HG03045 (cell line): ENCODE results near the gene LMAN1.

ENCODE experiments used
- ATAC-seq: cut with Tn5 transposase; IDR thresholded peaks from one replicate; pipeline ENCODE4 v1.9.1; 2021; ENCODE audit warnings: mild to moderate bottlenecking, moderate library complexity; ENCODE audit not compliant: unreplicated experiment

The LMAN1 gene, protein sequence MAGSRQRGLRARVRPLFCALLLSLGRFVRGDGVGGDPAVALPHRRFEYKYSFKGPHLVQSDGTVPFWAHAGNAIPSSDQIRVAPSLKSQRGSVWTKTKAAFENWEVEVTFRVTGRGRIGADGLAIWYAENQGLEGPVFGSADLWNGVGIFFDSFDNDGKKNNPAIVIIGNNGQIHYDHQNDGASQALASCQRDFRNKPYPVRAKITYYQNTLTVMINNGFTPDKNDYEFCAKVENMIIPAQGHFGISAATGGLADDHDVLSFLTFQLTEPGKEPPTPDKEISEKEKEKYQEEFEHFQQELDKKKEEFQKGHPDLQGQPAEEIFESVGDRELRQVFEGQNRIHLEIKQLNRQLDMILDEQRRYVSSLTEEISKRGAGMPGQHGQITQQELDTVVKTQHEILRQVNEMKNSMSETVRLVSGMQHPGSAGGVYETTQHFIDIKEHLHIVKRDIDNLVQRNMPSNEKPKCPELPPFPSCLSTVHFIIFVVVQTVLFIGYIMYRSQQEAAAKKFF

DNA sequence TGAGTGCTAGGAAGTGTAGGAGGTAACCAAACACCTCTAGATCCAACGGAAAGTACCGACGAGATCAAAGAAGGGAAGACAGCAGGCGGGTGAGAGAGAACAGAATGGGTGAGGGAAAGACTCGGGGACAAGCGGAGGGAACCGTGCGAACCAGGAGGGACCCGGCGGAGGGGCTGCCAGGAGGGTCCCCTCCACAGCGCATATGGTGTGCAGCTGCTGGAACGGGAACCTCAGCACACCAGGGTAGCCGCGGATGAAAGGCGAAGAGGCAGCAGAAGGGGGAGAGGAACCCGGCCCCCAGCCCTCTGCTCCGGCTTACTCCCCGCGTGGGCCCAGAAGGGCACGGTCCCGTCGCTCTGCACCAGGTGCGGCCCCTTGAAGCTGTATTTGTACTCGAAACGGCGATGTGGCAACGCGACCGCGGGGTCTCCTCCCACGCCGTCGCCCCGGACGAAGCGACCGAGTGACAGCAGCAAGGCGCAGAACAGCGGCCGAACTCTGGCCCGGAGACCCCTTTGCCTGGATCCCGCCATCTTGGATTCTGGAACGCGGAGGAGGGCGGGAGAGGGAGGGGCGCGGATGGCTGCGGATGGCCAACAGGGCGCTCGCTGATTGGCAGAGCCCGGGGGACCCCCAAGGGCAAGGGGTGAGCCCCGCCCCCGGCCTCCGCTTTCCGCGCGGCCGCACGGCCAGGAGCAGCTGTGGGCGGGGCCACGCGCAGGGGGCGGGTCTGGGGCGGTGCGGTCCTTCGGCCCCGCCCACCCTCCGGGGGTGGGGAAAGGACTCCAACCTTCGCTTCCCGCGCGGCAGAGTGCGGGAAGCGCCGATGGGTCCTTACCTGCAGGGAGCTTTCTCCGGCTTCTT, at the start of gene LMAN1:
TSS of gene LMAN1 (minus strand) at position 554 of the 864 bp plus-strand sequence. CDS start at position 533, 21 bp downstream.
- peak; percentile 97 for ATAC-seq

DNA sequence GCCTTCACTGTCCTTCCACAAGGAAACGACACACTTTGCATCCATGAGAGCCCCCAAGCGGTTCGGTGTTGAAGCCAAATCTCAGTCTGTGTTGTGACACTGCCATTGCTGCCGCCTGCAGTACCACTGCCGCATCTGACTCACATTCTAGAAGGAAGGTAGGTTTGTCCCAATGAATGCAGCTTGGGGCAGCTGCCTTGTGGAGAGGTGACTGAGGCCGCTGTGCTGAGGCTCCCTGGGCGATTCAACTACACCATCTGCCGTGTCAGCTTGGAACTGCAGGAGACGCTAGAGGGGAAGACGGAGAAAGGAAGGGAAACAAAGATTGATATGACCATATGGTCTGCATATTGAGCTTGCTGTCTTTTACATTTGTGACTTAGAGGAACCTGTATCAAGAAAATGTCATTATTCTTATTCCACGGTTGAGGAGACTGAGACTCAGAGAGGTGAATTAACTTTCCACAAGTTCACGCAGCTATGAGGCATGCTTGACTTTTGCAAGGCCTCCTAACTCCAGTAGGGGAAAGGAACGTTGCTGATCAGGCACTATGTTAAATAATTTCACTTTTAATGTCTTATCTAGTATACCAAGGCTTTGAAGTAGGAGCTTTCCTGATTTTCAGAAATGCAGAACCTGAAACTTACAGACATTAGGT, 43.5 kb upstream of the LMAN1 start:
- peak; percentile 88 for ATAC-seq

DNA sequence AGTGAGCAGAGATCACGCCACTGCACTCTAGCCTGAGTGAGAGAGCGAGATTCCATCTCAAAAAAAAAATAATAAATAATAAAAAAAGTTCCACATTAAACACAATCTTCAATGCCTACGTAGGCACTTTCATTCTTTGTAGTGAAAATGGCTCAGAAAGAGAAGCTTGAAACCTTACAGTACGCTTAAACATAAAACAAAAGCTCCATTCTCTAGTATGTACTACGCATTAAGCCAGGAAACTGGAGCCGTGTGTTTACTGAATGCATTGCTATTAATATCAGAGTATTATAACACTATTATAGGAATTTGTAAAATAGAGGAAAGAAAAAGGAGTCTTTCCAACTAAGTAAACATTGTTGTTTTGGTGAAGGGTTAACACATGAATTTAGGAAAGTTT, 41.3 kb upstream of the LMAN1 start:
- no peak for ATAC-seq

DNA sequence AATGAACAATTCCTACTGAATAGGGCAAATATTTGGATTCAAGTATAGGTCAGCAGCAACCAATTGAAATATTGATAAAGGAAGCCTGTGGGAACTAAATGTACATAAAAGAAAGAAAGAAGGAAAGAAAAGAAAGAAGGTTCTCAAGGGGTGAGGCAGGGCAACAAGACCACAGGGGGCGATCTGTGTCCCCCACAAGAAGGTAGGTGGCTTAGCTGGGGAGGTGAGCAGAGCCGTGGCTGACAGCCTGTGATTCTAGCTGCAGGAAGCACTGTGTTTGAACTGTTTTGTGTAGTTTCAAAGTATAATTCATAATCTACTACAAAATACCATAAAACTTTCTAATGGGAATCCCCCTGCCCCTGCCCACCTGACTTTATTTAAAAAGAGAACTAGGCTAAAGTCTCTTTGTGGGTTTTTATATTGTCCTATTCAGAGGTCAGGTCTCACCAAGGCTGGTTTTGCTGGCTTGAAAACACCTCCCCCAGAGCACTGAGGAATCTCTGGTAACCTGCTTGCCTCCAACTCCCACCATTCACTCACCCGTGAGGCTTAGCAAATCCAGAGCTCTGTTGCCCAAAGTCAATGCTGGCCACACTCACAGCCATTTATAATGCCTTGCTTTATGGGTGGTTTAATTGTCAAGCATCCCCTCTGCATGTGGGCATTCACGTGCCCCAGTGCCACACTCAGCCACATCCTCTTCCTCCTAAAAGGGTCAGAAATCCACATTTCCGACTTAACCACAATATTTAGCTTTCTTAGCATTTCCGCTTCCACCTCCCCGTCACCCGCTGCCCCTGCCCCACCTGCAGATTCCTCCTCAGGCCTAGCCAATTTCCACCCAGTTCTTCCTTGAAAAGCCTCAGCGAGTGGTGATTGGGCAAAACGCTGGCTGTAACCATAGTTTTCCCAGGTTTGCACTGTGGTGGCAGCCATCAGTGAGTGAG, 36.4 kb upstream of the LMAN1 start:
- ATAC-seq = no peak

DNA sequence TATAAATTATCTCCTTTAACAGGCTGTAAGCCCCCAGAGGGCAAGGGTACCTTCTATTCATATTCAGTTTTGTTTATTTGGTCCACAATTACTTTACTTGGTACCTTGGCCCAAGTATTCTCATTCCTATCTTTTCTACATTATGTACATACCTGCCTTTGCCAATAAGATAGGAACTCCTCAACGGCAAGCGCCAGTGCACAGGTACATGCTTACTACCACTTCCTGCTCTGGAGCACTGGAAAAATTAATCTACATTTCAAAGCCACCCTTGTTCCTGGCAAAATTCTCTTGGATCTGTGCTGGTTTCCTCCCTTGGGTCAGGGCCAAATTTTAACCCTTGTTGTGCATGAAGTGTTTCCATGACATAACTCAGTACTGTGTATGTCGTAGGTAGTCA, 34.3 kb upstream of the LMAN1 start:
- ATAC-seq = no peak

DNA sequence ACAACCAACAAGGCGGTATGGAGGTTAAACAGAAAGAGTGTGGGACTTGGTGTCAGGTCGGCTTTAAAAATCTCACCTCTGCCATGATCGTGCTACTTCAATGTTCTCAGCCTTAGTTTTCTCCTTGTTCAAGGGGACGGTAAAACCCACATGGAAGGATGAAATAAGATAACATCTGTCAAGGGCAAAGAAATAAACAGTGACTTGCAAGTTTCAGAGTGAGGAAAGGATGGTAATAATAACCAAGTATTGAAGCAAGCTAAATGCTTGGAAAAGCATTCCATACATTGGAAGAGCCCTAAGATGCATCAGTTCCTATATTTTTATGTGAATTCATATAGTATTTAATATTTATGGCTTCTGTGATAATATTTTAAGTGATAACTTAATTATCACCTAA, 29.8 kb upstream of the LMAN1 start:
- no peak for ATAC-seq

DNA sequence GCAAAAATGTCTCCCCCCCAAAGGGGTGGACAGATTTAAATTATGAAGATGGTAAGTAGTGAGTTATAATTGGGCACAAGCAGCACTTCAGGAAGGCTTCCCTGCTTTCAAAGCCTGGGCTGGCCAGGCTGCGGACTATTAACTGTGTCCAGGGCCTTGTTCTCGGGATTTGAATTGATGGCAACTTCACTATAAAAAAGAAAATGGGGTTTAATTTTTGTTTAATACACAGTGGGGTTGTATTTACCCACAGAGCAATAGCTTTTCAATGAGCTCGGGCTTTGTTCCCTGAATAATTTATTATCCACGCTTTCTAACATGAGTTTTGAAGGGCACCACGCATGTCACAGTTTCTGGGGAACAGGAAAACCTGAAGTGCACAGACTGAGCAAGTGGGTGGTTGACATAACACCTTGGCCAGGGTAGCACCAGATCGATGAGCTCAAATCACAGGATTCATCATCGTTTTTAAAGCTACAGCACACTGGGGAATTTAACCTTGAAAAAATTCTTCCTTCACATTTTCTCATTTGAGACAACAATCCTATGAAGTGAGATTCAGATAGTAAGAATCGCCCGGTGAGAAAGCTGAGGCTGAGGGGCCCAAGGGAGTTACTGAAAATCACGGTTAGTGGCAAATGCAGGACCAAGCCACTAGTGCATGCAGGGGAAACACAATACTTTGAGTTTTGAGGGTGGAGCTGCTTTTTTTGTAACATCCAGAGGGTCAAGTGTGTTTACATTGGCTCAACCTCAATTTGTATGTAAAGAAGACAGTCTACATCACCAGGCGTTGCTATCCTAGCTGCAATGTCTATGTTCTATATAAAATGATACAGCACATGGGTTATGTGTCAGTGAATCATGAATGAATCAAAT, 28.9 kb upstream of the LMAN1 start:
- no peak for ATAC-seq

DNA sequence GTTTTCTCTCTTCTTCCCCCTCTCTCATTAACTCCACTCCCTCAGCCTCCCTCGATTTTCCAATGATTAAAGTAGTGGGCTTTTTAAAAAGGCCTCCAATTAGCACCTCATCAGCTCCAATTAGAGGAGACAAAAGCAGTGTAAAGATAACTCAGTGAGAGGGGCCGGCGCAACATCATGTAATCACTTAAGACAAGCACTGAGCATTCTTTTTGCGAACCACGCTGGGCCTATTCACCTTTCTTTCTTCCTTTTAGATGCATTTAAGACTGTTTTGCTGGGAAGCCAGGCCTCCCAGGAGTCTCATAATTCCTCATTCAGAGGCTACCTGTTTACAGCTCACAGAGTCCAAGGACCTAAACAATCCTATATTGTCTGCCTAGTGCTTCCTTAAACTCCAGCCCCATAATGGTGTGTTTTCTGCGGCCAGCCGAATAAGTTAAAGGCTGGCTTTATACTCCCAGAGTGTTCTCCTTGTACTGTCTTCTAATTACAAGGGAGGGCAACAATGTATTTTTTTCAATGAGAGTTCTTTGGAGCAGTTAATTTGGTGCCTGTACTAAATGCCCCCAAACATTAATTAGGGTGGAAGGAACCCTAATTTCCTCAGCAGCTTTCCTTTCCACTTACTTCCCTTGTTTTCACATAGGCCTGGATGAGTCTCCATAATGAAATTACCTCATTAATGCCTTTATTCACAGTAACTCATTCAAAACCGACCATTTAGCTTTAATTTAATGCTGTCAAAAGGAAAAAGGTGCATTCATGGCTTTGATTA, 28.0 kb upstream of the LMAN1 start:
- no peak for ATAC-seq

DNA sequence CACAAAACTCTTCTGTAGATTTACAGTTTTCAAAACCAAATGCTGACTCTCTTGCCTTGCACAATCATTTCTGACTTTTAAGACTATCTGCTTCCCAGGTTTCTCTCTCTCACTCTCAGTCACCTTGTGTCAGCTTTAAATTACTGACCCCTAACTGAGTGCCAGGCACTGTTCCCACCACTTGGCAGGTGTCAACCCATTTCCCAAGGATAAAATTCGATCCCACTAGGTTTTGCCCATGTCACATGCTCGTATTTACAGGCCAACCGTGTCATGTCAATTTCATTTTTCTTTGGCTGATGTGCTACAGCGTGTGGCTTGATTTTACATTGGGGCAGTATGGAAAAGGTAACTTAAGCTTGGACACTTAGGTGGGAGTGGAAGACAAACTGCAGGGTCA, 26.1 kb upstream of the LMAN1 start:
- no peak for ATAC-seq

DNA sequence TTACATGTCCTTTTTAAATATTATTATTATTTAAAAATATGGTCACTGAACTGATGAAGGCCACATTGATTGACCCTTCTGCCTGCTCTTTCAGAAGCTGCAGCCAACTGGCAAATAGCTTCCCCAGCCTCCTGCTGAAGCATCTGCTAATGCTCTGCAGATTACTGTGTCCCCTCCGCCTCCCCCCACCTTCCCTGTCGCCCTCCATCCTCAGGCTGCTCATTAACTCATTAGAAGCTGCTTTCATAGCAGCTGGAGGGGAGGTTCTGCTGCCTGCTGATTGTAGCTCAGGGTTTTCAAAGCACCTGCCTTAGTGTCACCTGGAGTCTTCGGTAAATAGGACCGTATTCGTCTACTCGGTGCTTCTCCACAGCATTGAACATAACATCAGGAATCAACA, 24.8 kb upstream of the LMAN1 start:
- no peak for ATAC-seq

DNA sequence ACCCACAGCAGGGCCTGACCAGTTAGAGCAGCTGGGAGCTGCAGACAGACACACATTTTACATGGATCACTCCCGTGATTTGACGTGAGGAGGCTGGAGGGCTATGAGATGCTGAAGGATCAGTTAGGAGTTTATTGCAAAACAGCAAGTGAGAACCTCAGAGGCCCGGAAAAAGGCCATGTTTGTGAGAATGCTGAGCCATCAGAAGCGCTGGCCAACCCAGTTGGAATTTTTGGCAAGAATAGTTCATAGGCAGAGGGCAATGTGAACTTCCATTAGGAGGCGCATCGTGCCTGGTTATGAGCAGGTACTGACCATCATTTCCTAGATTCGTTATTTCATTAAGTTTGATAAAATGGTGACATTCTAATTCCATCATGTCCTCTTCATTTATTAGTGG, 23.3 kb upstream of the LMAN1 start:
- no peak for ATAC-seq

DNA sequence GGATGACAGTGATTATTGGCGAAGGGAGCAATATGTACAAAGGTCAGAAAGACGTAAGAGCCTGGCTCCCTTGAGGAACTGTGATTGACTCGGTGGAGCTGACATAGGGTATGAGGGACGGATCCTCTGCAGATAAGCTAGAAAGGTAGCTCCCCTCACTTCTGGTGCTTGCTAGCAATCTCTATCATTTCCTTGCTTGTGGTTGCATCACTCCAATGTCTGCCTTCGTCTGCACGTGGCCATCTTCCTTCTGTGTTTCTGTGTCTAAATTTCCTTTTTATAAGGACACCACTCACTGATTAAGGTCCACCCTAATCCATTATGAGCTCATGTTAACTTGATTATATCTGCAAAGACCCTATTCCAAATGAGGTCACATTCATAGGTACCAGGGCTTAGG, 22.9 kb upstream of the LMAN1 start:
- ATAC-seq = no peak

DNA sequence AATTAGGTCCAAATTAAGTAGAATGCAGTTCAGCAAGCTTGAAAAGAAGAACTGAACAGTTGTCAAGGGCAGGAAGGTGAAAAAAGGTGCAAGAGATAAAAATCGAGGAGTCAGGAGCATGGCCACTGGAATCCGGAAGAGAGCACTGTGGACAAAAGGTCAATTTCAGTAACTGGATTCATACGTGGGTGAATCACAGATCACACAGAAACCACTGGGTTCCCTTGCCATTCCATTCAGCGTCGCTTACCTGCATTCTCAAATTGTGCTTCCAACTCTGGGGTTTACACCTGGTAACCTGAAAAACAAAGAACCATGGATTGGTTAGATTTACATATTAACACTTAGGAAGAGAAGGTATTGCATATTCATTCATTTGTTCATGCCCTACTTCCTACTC, 21.6 kb upstream of the LMAN1 start:
- ATAC-seq = no peak

DNA sequence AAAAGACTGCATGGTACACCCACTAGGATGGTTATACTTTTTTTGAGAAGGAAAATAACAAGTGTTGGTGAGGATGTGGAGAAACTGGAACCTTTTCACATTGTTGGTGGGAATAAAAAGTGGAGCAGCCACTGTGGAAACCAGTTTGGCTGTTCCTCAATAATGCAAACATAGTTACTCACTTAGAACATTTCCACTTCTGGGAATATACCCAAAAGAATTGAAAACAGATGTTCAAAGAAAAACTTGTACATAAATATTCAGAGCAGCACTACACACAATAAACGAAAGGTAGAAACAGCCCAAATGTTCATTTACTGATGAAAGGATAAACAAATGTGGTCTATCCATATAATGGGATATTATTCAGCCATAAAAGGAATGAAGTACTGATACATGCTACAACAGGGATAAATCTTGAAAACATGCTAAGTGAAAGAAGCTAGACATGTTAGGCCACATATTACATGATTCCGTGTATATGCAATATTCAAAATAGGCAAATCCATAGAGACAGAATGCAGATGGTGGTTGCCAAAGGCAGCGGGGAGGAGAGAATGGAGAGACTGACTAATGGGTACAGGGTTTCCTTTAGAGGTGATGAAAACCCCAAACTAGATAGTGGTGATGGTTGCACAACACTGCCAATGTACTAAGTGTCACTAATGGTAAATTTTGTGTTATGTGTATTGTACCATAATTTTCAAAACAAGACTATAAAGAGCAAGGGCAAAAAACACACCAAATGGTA, 20.9 kb upstream of the LMAN1 start:
- no peak for ATAC-seq

DNA sequence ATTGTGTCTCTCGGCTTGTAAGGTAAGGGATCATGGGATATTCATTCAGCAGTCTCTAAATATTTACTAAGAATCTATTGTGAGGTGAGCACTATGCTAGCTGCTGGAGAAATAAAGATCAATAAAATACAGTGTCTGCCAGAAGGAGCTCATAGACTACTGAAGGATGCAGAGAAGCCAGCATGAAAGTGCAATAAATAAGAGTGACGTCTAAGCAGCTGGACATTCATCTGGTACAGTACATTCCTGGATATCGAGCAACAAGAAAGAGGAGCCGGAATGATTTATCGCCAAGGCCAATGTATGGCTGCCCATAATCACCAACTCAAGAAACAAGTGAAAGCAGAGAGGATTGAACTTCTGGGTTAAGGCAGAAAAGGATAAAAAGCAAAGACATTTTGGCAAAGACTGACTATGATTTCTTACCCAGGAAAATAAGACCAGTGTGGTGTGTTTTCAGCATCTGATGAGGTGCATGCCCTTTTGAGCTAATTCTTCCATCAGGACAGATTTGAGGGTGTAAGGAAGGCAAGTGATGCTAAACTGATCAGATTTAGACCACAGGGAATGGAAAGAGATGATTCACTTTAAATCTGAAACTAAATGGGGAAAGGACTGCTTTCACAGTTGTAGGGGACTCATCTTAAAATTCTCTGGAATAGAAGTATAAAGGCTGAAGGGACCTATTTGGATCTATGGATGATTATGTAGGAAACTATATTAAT, 18.7 kb upstream of the LMAN1 start:
- no peak for ATAC-seq

DNA sequence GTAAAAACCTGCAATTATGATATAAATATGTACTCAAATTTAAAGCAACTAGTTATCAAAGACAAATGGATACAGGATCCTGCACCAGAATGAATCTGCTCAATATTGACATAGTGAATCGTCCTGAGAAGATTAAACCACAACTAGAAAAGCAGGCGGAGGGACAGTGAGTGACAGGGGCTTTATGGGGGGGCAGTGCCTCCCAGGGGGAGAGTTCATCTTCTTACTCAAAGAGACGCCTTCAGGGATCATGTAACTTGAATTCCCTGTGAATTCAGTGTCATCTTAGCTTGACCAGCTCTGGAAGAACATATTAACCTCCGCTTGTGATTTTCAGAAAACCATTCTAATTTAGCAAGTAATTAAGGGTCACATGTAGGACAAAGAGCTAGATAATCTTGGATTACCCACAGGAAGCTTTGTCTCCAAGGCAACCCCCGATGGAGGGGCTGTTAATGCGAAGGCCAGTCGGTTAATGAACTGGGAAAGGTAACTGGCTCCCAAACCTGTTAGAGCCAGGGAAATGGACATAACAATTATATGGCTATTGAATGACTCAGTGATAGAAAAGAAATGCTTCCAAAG, 17.4 kb upstream of the LMAN1 start:
- no peak for ATAC-seq

DNA sequence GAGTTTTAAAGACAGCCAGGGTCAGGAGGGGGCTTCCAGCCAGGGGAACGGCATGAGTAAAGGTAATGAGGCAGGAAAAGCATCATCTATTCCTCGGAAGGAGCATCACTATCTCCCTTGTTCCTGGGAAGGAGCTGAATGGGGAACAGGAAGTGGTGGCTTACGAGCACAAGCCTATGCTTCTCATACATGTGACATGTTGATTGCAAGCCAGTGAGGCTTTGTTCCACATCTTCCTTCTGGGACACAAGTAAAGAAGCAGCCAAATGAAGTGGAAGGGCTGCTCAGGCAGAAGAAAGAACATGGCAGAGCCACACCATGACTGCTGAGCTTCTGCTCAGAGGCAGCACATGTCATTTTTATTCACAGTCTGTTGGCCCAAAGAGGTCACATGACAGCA, 15.1 kb upstream of the LMAN1 start:
- no peak for ATAC-seq
